GM12878 (cell line): Measurements from ENCODE around the gene OSBPL5. TPM values are rescaled to one million over a fixed set of nuclear protein-coding genes. Genes with fewer than 3 reads are reported as not detected.
A peak's percentile ranks its signal among the peaks of the same experiment; 100 is the strongest.

Source experiments
- ATAC-seq: fragments of 200-7000 bp; cut with Tn5 transposase; 3 replicates; pipeline ENCODE4 v1.9.1; 2020; ENCODE audit warnings: mild to moderate bottlenecking, moderate library complexity
- BruUV-seq: library from RNA; stranded (reverse); fragments of 400-500 nt; replicated peaks from 2 replicates; lab custom pipeline; 2021; lab: Mats Ljungman, UMichigan
- CTCF ChIA-PET: fragments of 300-600 bp; sonication (Branson Sonifier 250); formaldehyde crosslinking; extraction: SDS; loops from one replicate; lab custom pipeline; 2021; ENCODE audit warnings: inconsistent platforms; lab: Yijun Ruan, JAX
- POLR2A ChIA-PET: fragments of 350-600 bp; formaldehyde crosslinking; extraction: SDS; loops from one replicate; lab custom pipeline; 2021; ENCODE audit warnings: inconsistent platforms; lab: Charles Lee
- RAD21 ChIA-PET: fragments of 300-600 bp; sonication (Branson Sonifier 250); formaldehyde crosslinking; loops from one replicate; lab custom pipeline; 2023; ENCODE audit warnings: antibody characterized with exemption; ENCODE audit not compliant: unreplicated experiment; lab: Charles Lee
- SMC1A ChIA-PET: fragments of 300-600 bp; sonication (Branson Sonifier 250); formaldehyde crosslinking; loops from one replicate; lab custom pipeline; 2023; ENCODE audit not compliant: unreplicated experiment, uncharacterized antibody; lab: Charles Lee
- DNase-seq: peaks from one replicate; pipeline ENCODE4 v3.0.0-alpha.2; 2011; ENCODE audit warnings: low read depth, low spot score
- FAIRE-seq: peaks from 3 replicates; lab custom pipeline; 2011; peaks lifted over from hg19 to GRCh38; lab: Jason Lieb, UNC
- H2AFZ ChIP-seq: 2 replicates; pipeline ENCODE4 v1.6.0; 2011; ENCODE audit warnings: low read depth, low read length, control low read depth; ENCODE audit not compliant: control insufficient read depth
- H3K27ac ChIP-seq: 2 replicates; pipeline ENCODE4 v1.5.1; 2011; ENCODE audit warnings: control low read depth; ENCODE audit not compliant: control insufficient read depth, insufficient read depth
- H3K27me3 ChIP-seq, 2 experiments: replicated peaks in 1 of 2; 2 replicates each; pipeline versions ENCODE4 v1.6.0 to v1.6.1; 2011; ENCODE audit warnings: low read length in 1 of 2; ENCODE audit not compliant: control insufficient read depth in 2 of 2, insufficient read depth in 2 of 2
- H3K36me3 ChIP-seq, 2 experiments: 2 replicates each; pipeline ENCODE4 v1.5.1; 2011; ENCODE audit warnings: low read length in 1 of 2; ENCODE audit not compliant: control insufficient read depth in 2 of 2, insufficient read depth in 2 of 2
- H3K4me1 ChIP-seq: 2 replicates; pipeline ENCODE4 v1.6.1; 2011; ENCODE audit warnings: mild to moderate bottlenecking, low read length, moderate library complexity, mixed read lengths; ENCODE audit not compliant: control insufficient read depth, insufficient read depth
- H3K4me2 ChIP-seq: 2 replicates; pipeline ENCODE4 v1.6.0; 2011; ENCODE audit warnings: control low read depth; ENCODE audit not compliant: control insufficient read depth, insufficient read depth
- H3K4me3 ChIP-seq: fragments of 200-600 bp; sonication (generic); 2 replicates; pipeline ENCODE4 v1.5.1; 2016
- H3K79me2 ChIP-seq: 2 replicates; pipeline ENCODE4 v1.6.0; 2011; ENCODE audit warnings: low read length; ENCODE audit not compliant: control insufficient read depth, insufficient read depth
- H3K9ac ChIP-seq: 2 replicates; pipeline ENCODE4 v1.8.0; 2011; ENCODE audit warnings: low read length, control low read depth, mixed read lengths; ENCODE audit not compliant: control insufficient read depth, insufficient read depth
- H3K9me3 ChIP-seq: replicated peaks from 3 replicates; pipeline ENCODE4 v1.5.1; 2011; ENCODE audit warnings: mild to moderate bottlenecking, low read length; ENCODE audit not compliant: control insufficient read depth, insufficient read depth
- H4K20me1 ChIP-seq: 2 replicates; pipeline ENCODE4 v1.6.0; 2011; ENCODE audit not compliant: control insufficient read depth, insufficient read depth
- HDAC2 ChIP-seq: fragments of 200-600 bp; sonication (generic); IDR thresholded peaks from 2 replicates; pipeline ENCODE4 v1.6.1; 2017
- RAD21 ChIP-seq: IDR thresholded peaks from 2 replicates; pipeline ENCODE4 v1.6.1; 2011; ENCODE audit warnings: mild to moderate bottlenecking, low read depth, low read length, moderate library complexity; ENCODE audit not compliant: insufficient read depth
- WGBS: methylation state at CpG from one replicate; pipeline ENCODE4 v1.1.6; 2016; ENCODE audit warnings: low lambda C conversion rate; ENCODE audit not compliant: insufficient replicate concordance, insufficient coverage; ENCODE audit errors: missing lambda C conversion rate; 5-methylcytosine and 5-hydroxymethylcytosine counted together
- in situ Hi-C: fragments of 300-500 bp; cut with MboI; formaldehyde crosslinking; loops from 9 replicates; pipeline ENCODE4 v1.14.3; 2018; ENCODE audit warnings: mixed read lengths
- intact Hi-C: fragments of 100-400 bp; cut with micrococcal nuclease; formaldehyde crosslinking; loops from one replicate; pipeline ENCODE4 v1.14.2; 2022; ENCODE audit not compliant: unreplicated experiment
- polyA plus RNA-seq, 11 experiments: library from polyadenylated mRNA; depleted of rRNA in 4 of 11; unstranded in 6 of 11; stranded (reverse) in 5 of 11; fragments of >200 nt; fragmentation: Nextera tagmentation in 4 of 11; fragmentation: Illumina TruSeq in 1 of 11; extraction: Ambion mirVana in 4 of 11; extraction: Trizol in 1 of 11; gene quantifications; 1 replicate in 1 of 11; 2 replicates in 10 of 11; pipeline versions ENCODE4 v1.2.1 to v1.2.3, GENCODE V29; 2011 to 2016; ENCODE audit warnings: inconsistent platforms in 2 of 11, missing spikeins in 2 of 11, low read depth in 1 of 11
- total RNA-seq, 4 experiments: library from RNA; depleted of rRNA in 3 of 4; stranded (reverse); fragments of >200 nt in 3 of 4; fragmentation: Illumina TruSeq in 1 of 4; extraction: Trizol in 1 of 4; gene quantifications; 2 replicates each; pipeline versions ENCODE4 v1.2.1 to v1.2.3, GENCODE V29; 2013 to 2021
- TF ChIP-seq, protein P1 (sequence below): fragments of 450-650 bp; formaldehyde crosslinking; IDR thresholded peaks from 2 replicates; pipeline ENCODE4 v1.4.0; 2020; ENCODE audit warnings: mild to moderate bottlenecking, moderate library complexity

OSBPL5 gene
- total and polyA plus RNA-seq, 10 of the 15 experiments (the other 5 are each of a cell fraction or from before 2014, with no cell fraction given), result not detected

DNA sequence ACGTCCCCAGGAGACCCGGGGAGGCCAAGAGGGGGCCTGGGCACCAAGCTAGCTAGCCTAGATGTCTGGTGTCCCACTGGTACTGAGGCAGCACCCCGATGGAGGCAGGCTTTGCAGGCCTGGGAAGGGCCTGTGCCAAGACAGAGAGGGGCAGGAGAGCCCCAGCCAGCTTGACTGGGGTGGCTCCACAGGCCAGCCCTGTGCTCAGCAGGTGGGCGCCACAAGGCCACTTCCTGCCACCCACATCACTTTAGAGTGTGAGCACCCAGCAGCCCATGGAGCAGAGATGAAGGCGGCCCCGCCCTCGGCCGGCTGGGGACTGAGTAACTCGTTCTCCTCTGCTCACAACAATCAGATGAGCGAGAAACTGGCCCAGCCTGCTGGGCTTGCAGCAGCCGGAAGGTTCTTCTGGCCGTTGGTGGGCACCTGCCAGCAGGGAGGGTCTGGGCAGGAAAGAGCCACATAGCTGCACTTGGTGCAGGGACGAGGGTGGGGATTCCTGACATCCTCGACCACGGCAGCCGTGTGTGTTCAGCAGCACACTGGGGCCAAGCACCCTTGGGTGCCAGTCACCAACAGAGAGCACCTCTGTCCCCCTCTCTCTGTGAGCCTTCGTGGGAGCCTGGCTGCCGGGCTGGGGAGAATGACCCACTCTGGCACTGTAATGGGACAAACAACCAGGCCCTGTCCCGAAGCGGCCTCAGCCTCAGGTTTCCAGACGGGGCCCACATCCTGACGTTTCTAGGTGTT lies 7.6 kb downstream of the OSBPL5 start:
- Histone ChIP-seq H3K36me3 (no peaks in the 10 kb centered on the region), H3K4me3 (no peak overlapping the region), H3K27ac (no peak overlapping the region), H2AFZ (no peak overlapping the region), H3K9ac (no peak overlapping the region), H3K4me1 (no peaks in the 10 kb centered on the region), H3K79me2 (no peaks in the 10 kb centered on the region), H3K9me3 (no peaks in the 10 kb centered on the region), H3K27me3 (peaks cover 0 to 5% of the 10 kb centered on the region in 2 experiments; a peak in 3 of 4 replicates), H3K4me2 (no peak overlapping the region), H4K20me1 (no peaks in the 10 kb centered on the region)
- DNase-seq (no peak), FAIRE-seq (no peak), ATAC-seq (peak; percentile 27; the same call in 1 of the 3 replicates)
- TF ChIP-seq HDAC2 (no peak), RAD21 (no peak)
- TF ChIP-seq, protein P1, sequence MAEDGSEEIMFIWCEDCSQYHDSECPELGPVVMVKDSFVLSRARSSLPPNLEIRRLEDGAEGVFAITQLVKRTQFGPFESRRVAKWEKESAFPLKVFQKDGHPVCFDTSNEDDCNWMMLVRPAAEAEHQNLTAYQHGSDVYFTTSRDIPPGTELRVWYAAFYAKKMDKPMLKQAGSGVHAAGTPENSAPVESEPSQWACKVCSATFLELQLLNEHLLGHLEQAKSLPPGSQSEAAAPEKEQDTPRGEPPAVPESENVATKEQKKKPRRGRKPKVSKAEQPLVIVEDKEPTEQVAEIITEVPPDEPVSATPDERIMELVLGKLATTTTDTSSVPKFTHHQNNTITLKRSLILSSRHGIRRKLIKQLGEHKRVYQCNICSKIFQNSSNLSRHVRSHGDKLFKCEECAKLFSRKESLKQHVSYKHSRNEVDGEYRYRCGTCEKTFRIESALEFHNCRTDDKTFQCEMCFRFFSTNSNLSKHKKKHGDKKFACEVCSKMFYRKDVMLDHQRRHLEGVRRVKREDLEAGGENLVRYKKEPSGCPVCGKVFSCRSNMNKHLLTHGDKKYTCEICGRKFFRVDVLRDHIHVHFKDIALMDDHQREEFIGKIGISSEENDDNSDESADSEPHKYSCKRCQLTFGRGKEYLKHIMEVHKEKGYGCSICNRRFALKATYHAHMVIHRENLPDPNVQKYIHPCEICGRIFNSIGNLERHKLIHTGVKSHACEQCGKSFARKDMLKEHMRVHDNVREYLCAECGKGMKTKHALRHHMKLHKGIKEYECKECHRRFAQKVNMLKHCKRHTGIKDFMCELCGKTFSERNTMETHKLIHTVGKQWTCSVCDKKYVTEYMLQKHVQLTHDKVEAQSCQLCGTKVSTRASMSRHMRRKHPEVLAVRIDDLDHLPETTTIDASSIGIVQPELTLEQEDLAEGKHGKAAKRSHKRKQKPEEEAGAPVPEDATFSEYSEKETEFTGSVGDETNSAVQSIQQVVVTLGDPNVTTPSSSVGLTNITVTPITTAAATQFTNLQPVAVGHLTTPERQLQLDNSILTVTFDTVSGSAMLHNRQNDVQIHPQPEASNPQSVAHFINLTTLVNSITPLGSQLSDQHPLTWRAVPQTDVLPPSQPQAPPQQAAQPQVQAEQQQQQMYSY (CRISPR knock-in tag), result no peak
- POLR2A ChIA-PET, result no interaction called here
- no TSS peak for BruUV-seq
- WGBS, result 18% methylated on average over 21 of the region's 22 CpGs
- CTCF ChIA-PET, result no interaction called here
- SMC1A ChIA-PET, result no interaction called here
- RAD21 ChIA-PET, result no interaction called here
- in situ Hi-C loops (no loop called here), intact Hi-C loops (no loop called here)
